Kidney epithelial cell (primary cell): ENCODE data around the gene AKTIP. TPM values are rescaled to one million over a fixed set of nuclear protein-coding genes. Genes with fewer than 3 reads are reported as not detected.

Experiments used
- DNase-seq: peaks from one replicate; pipeline ENCODE4 v3.0.0-alpha.2; 2010; ENCODE audit warnings: low read depth
- H3K27me3 ChIP-seq: 2 replicates; pipeline ENCODE4 v1.6.0; 2011; ENCODE audit warnings: low read length; ENCODE audit not compliant: control insufficient read depth, insufficient read depth
- H3K36me3 ChIP-seq: 2 replicates; pipeline ENCODE4 v1.5.1; 2011; ENCODE audit warnings: low read length; ENCODE audit not compliant: control insufficient read depth, insufficient read depth
- H3K4me3 ChIP-seq: 2 replicates; pipeline ENCODE4 v1.5.1; 2011; ENCODE audit warnings: low read depth, mild to moderate bottlenecking, control low read depth, low read length
- total RNA-seq: library from RNA; depleted of rRNA; stranded (reverse); fragments of >200 nt; gene quantifications from 2 replicates; pipeline ENCODE4 v1.2.3, GENCODE V29; 2015
- TF ChIP-seq, protein P1 (sequence below): IDR thresholded peaks from 2 replicates; pipeline ENCODE4 v1.5.1; 2011; ENCODE audit warnings: mild to moderate bottlenecking, moderate library complexity, low read length, control low read depth, inconsistent platforms; ENCODE audit not compliant: insufficient read depth, poor library complexity, severe bottlenecking

Gene AKTIP
- total RNA-seq, result 29.5 and 39.8 TPM in 2 replicates

- Histone ChIP-seq H3K27me3 (no peaks in the 10 kb centered on the region), H3K4me3 (peak within 1 kb of the TSS; percentile 87), H3K36me3 (no peaks in the 10 kb centered on the region)
- no peak for DNase-seq
- TF ChIP-seq, protein P1, sequence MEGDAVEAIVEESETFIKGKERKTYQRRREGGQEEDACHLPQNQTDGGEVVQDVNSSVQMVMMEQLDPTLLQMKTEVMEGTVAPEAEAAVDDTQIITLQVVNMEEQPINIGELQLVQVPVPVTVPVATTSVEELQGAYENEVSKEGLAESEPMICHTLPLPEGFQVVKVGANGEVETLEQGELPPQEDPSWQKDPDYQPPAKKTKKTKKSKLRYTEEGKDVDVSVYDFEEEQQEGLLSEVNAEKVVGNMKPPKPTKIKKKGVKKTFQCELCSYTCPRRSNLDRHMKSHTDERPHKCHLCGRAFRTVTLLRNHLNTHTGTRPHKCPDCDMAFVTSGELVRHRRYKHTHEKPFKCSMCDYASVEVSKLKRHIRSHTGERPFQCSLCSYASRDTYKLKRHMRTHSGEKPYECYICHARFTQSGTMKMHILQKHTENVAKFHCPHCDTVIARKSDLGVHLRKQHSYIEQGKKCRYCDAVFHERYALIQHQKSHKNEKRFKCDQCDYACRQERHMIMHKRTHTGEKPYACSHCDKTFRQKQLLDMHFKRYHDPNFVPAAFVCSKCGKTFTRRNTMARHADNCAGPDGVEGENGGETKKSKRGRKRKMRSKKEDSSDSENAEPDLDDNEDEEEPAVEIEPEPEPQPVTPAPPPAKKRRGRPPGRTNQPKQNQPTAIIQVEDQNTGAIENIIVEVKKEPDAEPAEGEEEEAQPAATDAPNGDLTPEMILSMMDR, result no peak
These were observed at the start of gene AKTIP for GRCh38 chr16:53502331-53503269. Gene AKTIP (minus strand): TSS chr16:53503209. CDS start chr16:53500259, 2,950 bp downstream.

GRCh38 chr16:53549970-53550690 is 47.1 kb upstream of the AKTIP start:
- H3K4me3 ChIP-seq, result no peak overlapping the region
- peak; percentile 14 for DNase-seq
- H3K36me3 ChIP-seq, result no peaks in the 10 kb centered on the region
- TF ChIP-seq, protein P1, result peak; percentile 69
- H3K27me3 ChIP-seq, result peaks cover 8% of the 10 kb centered on the region

- no peak for DNase-seq
- TF ChIP-seq, protein P1, result peak; percentile 29
- Histone ChIP-seq H3K36me3 (no peaks in the 10 kb centered on the region), H3K27me3 (peaks cover 10% of the 10 kb centered on the region), H3K4me3 (no peak overlapping the region)
These were observed 44.0 kb upstream of the AKTIP start for GRCh38 chr16:53546988-53547391.

- no peak for DNase-seq
- TF ChIP-seq, protein P1, result no peak
- no peaks in the 10 kb centered on the region for H3K36me3 ChIP-seq
- peaks cover 7% of the 10 kb centered on the region for H3K27me3 ChIP-seq
- H3K4me3 ChIP-seq, result no peak overlapping the region
These were observed 42.4 kb upstream of the AKTIP start for GRCh38 chr16:53545433-53545832.

GRCh38 chr16:53542283-53542682 is 39.3 kb upstream of the AKTIP start:
- H3K4me3 ChIP-seq, result no peak overlapping the region
- TF ChIP-seq, protein P1, result no peak
- H3K36me3 ChIP-seq, result no peaks in the 10 kb centered on the region
- DNase-seq, result no peak
- peaks cover 2% of the 10 kb centered on the region for H3K27me3 ChIP-seq
